IMR-90 (cell line): Measurements from ENCODE around the gene CD27. TPM values are rescaled to one million over a fixed set of nuclear protein-coding genes. Genes with fewer than 3 reads are reported as not detected.
A peak's percentile ranks its signal among the peaks of the same experiment; 100 is the strongest.

ENCODE experiments used
- ATAC-seq: fragments of 200-7000 bp; cut with Tn5 transposase; 2 replicates; pipeline ENCODE4 v1.9.1; 2020; ENCODE audit warnings: low read depth, mild to moderate bottlenecking, moderate library complexity
- BruUV-seq: library from RNA; stranded (reverse); fragments of 400-500 nt; replicated peaks from 2 replicates; lab custom pipeline; 2021; lab: Mats Ljungman, UMichigan
- CTCF ChIA-PET: fragments of 300-600 bp; formaldehyde crosslinking; extraction: SDS; loops from one replicate; lab custom pipeline; 2021; ENCODE audit warnings: antibody characterized with exemption; lab: Yijun Ruan, JAX
- POLR2A ChIA-PET: fragments of 300-600 bp; sonication (Branson Sonifier 250); formaldehyde crosslinking; loops from one replicate; lab custom pipeline; 2022; ENCODE audit warnings: antibody characterized with exemption; ENCODE audit not compliant: unreplicated experiment; lab: Charles Lee
- DNase-seq: peaks from one replicate; pipeline ENCODE4 v3.0.0; 2013
- H2AFZ ChIP-seq: replicated peaks from 2 replicates; pipeline ENCODE3; 2013; ENCODE audit warnings: low read length, mild to moderate bottlenecking; ENCODE audit not compliant: poor library complexity
- H2AK5ac ChIP-seq: 2 replicates; pipeline ENCODE4 v1.6.1; 2013; ENCODE audit warnings: low read depth, low read length, inconsistent platforms
- H2AK9ac ChIP-seq: replicated peaks from 2 replicates; pipeline ENCODE3; 2013; ENCODE audit warnings: mild to moderate bottlenecking, low read depth, low read length, moderate library complexity; ENCODE audit not compliant: poor library complexity
- H2BK120ac ChIP-seq: 2 replicates; pipeline ENCODE4 v1.6.1; 2013; ENCODE audit warnings: low read depth, low read length, inconsistent platforms
- H2BK15ac ChIP-seq: 3 replicates; pipeline ENCODE4 v1.6.1; 2013; ENCODE audit warnings: low read depth, low read length, inconsistent platforms
- H2BK20ac ChIP-seq: 2 replicates; pipeline ENCODE4 v1.6.1; 2013; ENCODE audit warnings: low read depth, mild to moderate bottlenecking, inconsistent platforms, low read length, moderate library complexity
- H2BK5ac ChIP-seq: 2 replicates; pipeline ENCODE4 v1.6.1; 2013; ENCODE audit warnings: mild to moderate bottlenecking, low read depth, low read length, inconsistent platforms; ENCODE audit not compliant: poor library complexity, severe bottlenecking
- H3K14ac ChIP-seq: replicated peaks from 2 replicates; pipeline ENCODE4 v1.6.1; 2013; ENCODE audit warnings: low read depth, low read length, inconsistent platforms
- H3K18ac ChIP-seq: 2 replicates; pipeline ENCODE4 v1.6.1; 2013; ENCODE audit warnings: low read depth, low read length, control low read depth
- H3K23ac ChIP-seq: 2 replicates; pipeline ENCODE4 v1.6.1; 2013; ENCODE audit warnings: low read depth, low read length, inconsistent platforms
- H3K27ac ChIP-seq: 2 replicates; pipeline ENCODE4 v1.5.1; 2013; ENCODE audit warnings: mild to moderate bottlenecking, control low read depth, low read length; ENCODE audit not compliant: insufficient read depth
- H3K27me3 ChIP-seq: 2 replicates; pipeline ENCODE4 v1.6.1; 2013; ENCODE audit warnings: low read length; ENCODE audit not compliant: control insufficient read depth, insufficient read depth
- H3K36me3 ChIP-seq: 2 replicates; pipeline ENCODE4 v1.6.1; 2013; ENCODE audit warnings: low read length, mixed read lengths; ENCODE audit not compliant: control insufficient read depth, insufficient read depth
- H3K4ac ChIP-seq: 2 replicates; pipeline ENCODE4 v1.6.1; 2013; ENCODE audit warnings: low read depth, low read length, inconsistent platforms
- H3K4me1 ChIP-seq: 2 replicates; pipeline ENCODE4 v1.6.1; 2013; ENCODE audit warnings: low read length, mixed read lengths; ENCODE audit not compliant: control insufficient read depth, insufficient read depth
- H3K4me2 ChIP-seq: 2 replicates; pipeline ENCODE4 v1.6.1; 2013; ENCODE audit warnings: low read depth, mild to moderate bottlenecking, control low read depth, low read length, moderate library complexity
- H3K4me3 ChIP-seq: 2 replicates; pipeline ENCODE4 v1.5.1; 2013; ENCODE audit warnings: low read depth, mild to moderate bottlenecking, control low read depth, low read length, moderate library complexity; ENCODE audit not compliant: insufficient read depth
- H3K56ac ChIP-seq: 2 replicates; pipeline ENCODE4 v1.6.1; 2013; ENCODE audit warnings: low read length, inconsistent platforms; ENCODE audit not compliant: insufficient read depth; ENCODE audit errors: extremely low read depth
- H3K79me1 ChIP-seq, 2 experiments: 2 replicates each; pipeline ENCODE4 v1.6.1; 2013; ENCODE audit warnings: low read length in 2 of 2, inconsistent platforms in 1 of 2, low read depth in 1 of 2
- H3K9ac ChIP-seq: 2 replicates; pipeline ENCODE4 v1.6.1; 2013; ENCODE audit warnings: low read depth, low read length, control low read depth
- H3K9me1 ChIP-seq: 2 replicates; pipeline ENCODE4 v1.6.1; 2013; ENCODE audit warnings: low read length, inconsistent platforms; ENCODE audit not compliant: insufficient read depth
- H3K9me3 ChIP-seq: 2 replicates; pipeline ENCODE4 v1.6.1; 2013; ENCODE audit warnings: low read length; ENCODE audit not compliant: control insufficient read depth, insufficient read depth
- H4K20me1 ChIP-seq: 2 replicates; pipeline ENCODE4 v1.6.1; 2013; ENCODE audit warnings: low read length, inconsistent platforms; ENCODE audit not compliant: insufficient read depth
- H4K5ac ChIP-seq: 2 replicates; pipeline ENCODE4 v1.6.1; 2013; ENCODE audit warnings: mild to moderate bottlenecking, low read depth, low read length, control low read depth
- H4K8ac ChIP-seq, 2 experiments: 2 replicates each; pipeline ENCODE4 v1.6.1; 2013; ENCODE audit warnings: low read depth in 2 of 2, low read length in 2 of 2, control low read depth in 1 of 2, inconsistent platforms in 1 of 2
- H4K91ac ChIP-seq: 2 replicates; pipeline ENCODE4 v1.6.1; 2013; ENCODE audit warnings: low read depth, low read length, inconsistent platforms; ENCODE audit not compliant: insufficient read depth
- CEBPB ChIP-seq: IDR thresholded peaks from 2 replicates; pipeline ENCODE4 v1.6.1; 2012; ENCODE audit warnings: low read depth, low read length, improper control_type of control experiment
- CTCF ChIP-seq: conservative IDR thresholded peaks from 2 replicates; pipeline ENCODE4 v1.5.1; 2012; ENCODE audit warnings: mild to moderate bottlenecking, low read depth, low read length, improper control_type of control experiment
- NFE2L2 ChIP-seq: fragments of 150-350 bp; IDR thresholded peaks from 2 replicates; pipeline ENCODE4 v1.6.1; 2016; ENCODE audit warnings: low read depth, mild to moderate bottlenecking, low read length
- POLR2A ChIP-seq: IDR thresholded peaks from 2 replicates; pipeline ENCODE4 v1.6.1; 2012; ENCODE audit warnings: mild to moderate bottlenecking, low read depth, low read length
- RAD21 ChIP-seq: IDR thresholded peaks from 2 replicates; pipeline ENCODE4 v1.6.1; 2012; ENCODE audit warnings: low read length, improper control_type of control experiment
- WGBS, 2 experiments: methylation state at CpG; one replicate each; pipeline versions ENCODE4 v1.1.5 to v1.1.7; 2013; ENCODE audit warnings: missing lambda C conversion rate in 2 of 2; ENCODE audit not compliant: insufficient read length in 1 of 2; ENCODE audit errors: extremely low coverage in 2 of 2; 5-methylcytosine and 5-hydroxymethylcytosine counted together
- dilution Hi-C: fragments of 300-500 bp; cut with HindIII; formaldehyde crosslinking; loops from one replicate; pipeline ENCODE4 v1.14.3; 2018; ENCODE audit warnings: low sequenced_read_pairs; ENCODE audit not compliant: unreplicated experiment
- in situ Hi-C: fragments of 300-500 bp; cut with MboI; formaldehyde crosslinking; loops from 3 replicates; pipeline ENCODE4 v1.14.3; 2019; ENCODE audit warnings: low sequenced_read_pairs, inconsistent platforms, mixed read lengths
- intact Hi-C: fragments of 100-400 bp; cut with micrococcal nuclease; formaldehyde crosslinking; loops from 2 replicates; pipeline ENCODE4 v1.10.0; 2022
- polyA plus RNA-seq, 3 experiments: library from polyadenylated mRNA; depleted of rRNA; stranded (reverse); fragments of >200 nt; gene quantifications; 2 replicates each; pipeline ENCODE4 v1.2.3, GENCODE V29; 2012; ENCODE audit warnings: low replicate concordance in 1 of 3
- total RNA-seq: library from RNA; depleted of rRNA; stranded (reverse); fragments of >200 nt; gene quantifications from 2 replicates; pipeline ENCODE4 v1.2.3, GENCODE V29; 2012

Gene CD27
- total and polyA plus RNA-seq, 2 of the 4 experiments (the other 2 are of a cell fraction): 0.07 TPM; not detected in 1

GRCh38 chr12:6461401-6462233, 16.9 kb downstream of the CD27 start:
- no peaks in the 10 kb centered on the region for H3K27me3 ChIP-seq
- no peak for ATAC-seq
- no peak overlapping the region for H3K18ac ChIP-seq
- DNase-seq: peak; percentile 45
- H3K4me2 ChIP-seq: no peak overlapping the region
- CTCF ChIA-PET: no interaction called here
- H2BK15ac ChIP-seq: no peak overlapping the region
- H3K4me3 ChIP-seq: no peak overlapping the region
- no peak overlapping the region for H3K4ac ChIP-seq
- in situ Hi-C loops (loop anchor here (5.0 to 25.0 kb wide), 4 partner anchors 39 to 399 kb away; no protein-coding TSS in a partner anchor), dilution Hi-C loops (no loop called here), intact Hi-C loops (no loop called here)
- no peak overlapping the region for H3K56ac ChIP-seq
- 0 out of 2 replicates have a peak overlapping the region, but pooled peaks have one; percentile 33 for H2AK5ac ChIP-seq
- H2BK120ac ChIP-seq: no peak overlapping the region
- H4K20me1 ChIP-seq: peaks cover 5% of the 10 kb centered on the region; the same call in 1 of the 2 replicates
- no peak overlapping the region for H4K8ac ChIP-seq
- H3K27ac ChIP-seq: no peak overlapping the region
- H2BK5ac ChIP-seq: no peak overlapping the region
- POLR2A ChIA-PET: interaction anchor here (0.6 kb wide), 1 partner anchor 72 kb away, joined by 20 read pairs; the partner anchor contains the start of gene GAPDH
- H3K9me1 ChIP-seq: peaks cover 4% of the 10 kb centered on the region; the same call in 1 of the 2 replicates
- no peak overlapping the region for H3K9ac ChIP-seq
- H3K36me3 ChIP-seq: peaks cover 64% of the 10 kb centered on the region
- peak overlapping the region; percentile 39 for H2AK9ac ChIP-seq
- no peak overlapping the region for H4K5ac ChIP-seq
- H3K9me3 ChIP-seq: no peaks in the 10 kb centered on the region
- TF ChIP-seq POLR2A: no peak
- no peak for TF ChIP-seq NFE2L2
- TF ChIP-seq CEBPB: no peak
- no peak for TF ChIP-seq RAD21
- no peak for TF ChIP-seq CTCF
- 75% methylated on average over 3 of the region's 15 CpGs; no CpG with 5 or more reads in 1 of the 2 experiments for WGBS, 2 experiments
- BruUV-seq: no TSS peak
- H4K91ac ChIP-seq: no peak overlapping the region
- peaks cover 8 to 17% of the 10 kb centered on the region in 2 experiments; a peak in 3 of 4 replicates for H3K79me1 ChIP-seq
- H2AFZ ChIP-seq: no peak overlapping the region
- no peaks in the 10 kb centered on the region for H3K4me1 ChIP-seq
- no peak overlapping the region for H3K23ac ChIP-seq
- no peak overlapping the region for H2BK20ac ChIP-seq
- H3K14ac ChIP-seq: no peak overlapping the region
